Occipital lobe (tissue), 2 donors: ENCODE measurements around the gene NXF1. TPM values are rescaled to one million over a fixed set of nuclear protein-coding genes. Genes with fewer than 3 reads are reported as not detected.

Experiments used
- small RNA-seq: library from RNA; depleted of rRNA; stranded (forward); fragments of <200 nt; gene quantifications from one replicate; pipeline ENCODE3, GENCODE V24; 2014
- total RNA-seq: library from RNA; depleted of rRNA; stranded (reverse); fragments of >200 nt; gene quantifications from one replicate; pipeline ENCODE4 v1.2.3, GENCODE V29; 2014

The NXF1 gene
- total RNA-seq, 1 donor from 2014 or later = 13.1 TPM

Small RNA genes lying within 50 kb of the gene (small RNA-seq; reads per million reads assigned to genes)
- gene MIR6514 (0.20 reads per million), gene RF00099 (not detected), gene RNU6-118P (not detected), gene SNORD22 (not detected), gene SNORD26 (not detected), gene SNORD27 (not detected), gene SNORD28 (not detected), gene SNORD30 (828 reads per million, percentile 98 among the genes with 10 or more reads in this experiment)

Other genes starting within 250 kb of the NXF1 start
- 1,633 TPM for gene EEF1G, start 231.5 kb downstream of the NXF1 start, total RNA-seq
- 4.5 TPM for gene TUT1, start 213.9 kb downstream of the NXF1 start, total RNA-seq
- gene MTA2, start 203.6 kb downstream of the NXF1 start, total RNA-seq = 129 TPM
- gene EML3, start 192.7 kb downstream of the NXF1 start, total RNA-seq = 4.5 TPM
- gene ROM1, start 192.2 kb downstream of the NXF1 start, total RNA-seq = 3.1 TPM
- 21.4 TPM for gene B3GAT3, start 183.5 kb downstream of the NXF1 start, total RNA-seq
- gene GANAB, start 158.8 kb downstream of the NXF1 start, total RNA-seq = 61.8 TPM
- 20.3 TPM for gene INTS5, start 152.1 kb downstream of the NXF1 start, total RNA-seq
- gene C11orf98, start 140.2 kb downstream of the NXF1 start, total RNA-seq = 23.7 TPM
- 11.5 TPM for gene CSKMT, start 140.1 kb downstream of the NXF1 start, total RNA-seq
- 6.9 TPM for gene UQCC3, start 133.8 kb downstream of the NXF1 start, total RNA-seq
- 0.94 TPM for gene LBHD1, start 133.2 kb downstream of the NXF1 start, total RNA-seq
- 91.4 TPM for gene UBXN1, start 126.4 kb downstream of the NXF1 start, total RNA-seq
- gene LRRN4CL, start 115.9 kb downstream of the NXF1 start, total RNA-seq = 0.16 TPM
- 133 TPM for gene BSCL2, start 98.0 kb downstream of the NXF1 start, total RNA-seq
- 20.0 TPM for gene GNG3, start 97.8 kb downstream of the NXF1 start, total RNA-seq
- 17.0 TPM for gene HNRNPUL2, start 78.0 kb downstream of the NXF1 start, total RNA-seq
- 23.7 TPM for gene TTC9C, start 77.0 kb downstream of the NXF1 start, total RNA-seq
- 20.1 TPM for gene ZBTB3, start 51.3 kb downstream of the NXF1 start, total RNA-seq
- 47.1 TPM for gene POLR2G, start 43.9 kb downstream of the NXF1 start, total RNA-seq
- 17.2 TPM for gene TAF6L, start 34.0 kb downstream of the NXF1 start, total RNA-seq
- gene TMEM179B, start 18.0 kb downstream of the NXF1 start, total RNA-seq = 20.9 TPM
- gene TMEM223, start 13.4 kb downstream of the NXF1 start, total RNA-seq = 15.9 TPM
- gene STX5, start 26.6 kb upstream of the NXF1 start, total RNA-seq = 32.8 TPM
- not detected for gene TEX54, start 27.4 kb upstream of the NXF1 start, total RNA-seq
- 47.9 TPM for gene WDR74, start 34.1 kb upstream of the NXF1 start, total RNA-seq
- gene SLC3A2, start 75.5 kb upstream of the NXF1 start, total RNA-seq = 87.3 TPM
- gene CHRM1, start 115.9 kb upstream of the NXF1 start, total RNA-seq = 12.3 TPM
- 8.4 TPM for gene SLC22A6, start 179.5 kb upstream of the NXF1 start, total RNA-seq
- 1.2 TPM for gene SLC22A8, start 210.4 kb upstream of the NXF1 start, total RNA-seq